HepG2 (cell line): Measurements from ENCODE around the gene SQSTM1. TPM values are rescaled to one million over a fixed set of nuclear protein-coding genes. Genes with fewer than 3 reads are reported as not detected.

Experiments
- ATAC-seq: fragments of 200-7000 bp; cut with Tn5 transposase; 3 replicates; pipeline ENCODE4 v1.9.1; 2020; ENCODE audit warnings: mild to moderate bottlenecking, moderate library complexity
- BruUV-seq: library from RNA; stranded (reverse); fragments of 400-500 nt; replicated peaks from 2 replicates; lab custom pipeline; 2021; lab: Mats Ljungman, UMichigan
- CTCF ChIA-PET: fragments of 300-600 bp; formaldehyde crosslinking; extraction: SDS; loops from one replicate; lab custom pipeline; 2021; ENCODE audit warnings: low total read pairs, inconsistent platforms, low intra/inter-chr PET ratio; lab: Yijun Ruan, JAX
- POLR2A ChIA-PET: fragments of 350-600 bp; sonication (Branson Sonifier 250); formaldehyde crosslinking; loops from one replicate; lab custom pipeline; 2020; ENCODE audit warnings: antibody characterized with exemption, inconsistent platforms; lab: Yijun Ruan, JAX
- DNase-seq: peaks from one replicate; pipeline ENCODE4 v3.0.0-alpha.2; 2015; ENCODE audit warnings: low spot score
- FAIRE-seq: peaks from 3 replicates; lab custom pipeline; 2011; peaks lifted over from hg19 to GRCh38; lab: Jason Lieb, UNC
- H2AFZ ChIP-seq: one replicate; pipeline ENCODE4 v1.6.1; 2011; ENCODE audit warnings: low read length, inconsistent platforms
- H3K27ac ChIP-seq: fragments of 300-600 bp; 3 replicates; pipeline ENCODE4 v1.8.0; 2011; ENCODE audit warnings: mixed run types, mild to moderate bottlenecking, mixed read lengths, low read length, inconsistent platforms; ENCODE audit not compliant: insufficient read depth; ENCODE audit errors: extremely low read length
- H3K27me3 ChIP-seq, 2 experiments: fragments of 200-600 bp in 1 of 2; 2 replicates in 1 of 2; 3 replicates in 1 of 2; pipeline versions ENCODE4 v1.6.0 to v1.8.0; 2011; ENCODE audit warnings: low read length in 2 of 2, mild to moderate bottlenecking in 2 of 2, moderate library complexity in 2 of 2, inconsistent platforms in 1 of 2; ENCODE audit not compliant: insufficient read depth in 2 of 2, control insufficient read depth in 1 of 2
- H3K36me3 ChIP-seq, 2 experiments: fragments of 200-600 bp in 1 of 2; replicated peaks in 1 of 2; 2 replicates in 1 of 2; 3 replicates in 1 of 2; pipeline versions ENCODE4 v1.5.1 to v1.8.0; 2011; ENCODE audit warnings: low read length in 2 of 2, inconsistent platforms in 1 of 2; ENCODE audit not compliant: insufficient read depth in 2 of 2, control insufficient read depth in 1 of 2
- H3K4me1 ChIP-seq: 2 replicates; pipeline ENCODE4 v1.5.1; 2012; ENCODE audit warnings: low read length, inconsistent platforms; ENCODE audit not compliant: insufficient read depth
- H3K4me2 ChIP-seq: 2 replicates; pipeline ENCODE4 v1.6.0; 2011; ENCODE audit warnings: low read depth, low read length, inconsistent platforms
- H3K4me3 ChIP-seq, 3 experiments: fragments of 200-600 bp in 1 of 3; sonication (generic), shearing (Covaris generic) in 1 of 3; replicated peaks in 1 of 3; 2 replicates each; pipeline ENCODE4 v1.5.1; 2011 to 2016; ENCODE audit warnings: low read length in 3 of 3, inconsistent platforms in 2 of 3, low read depth in 2 of 3, mild to moderate bottlenecking in 2 of 3, control low read depth in 1 of 3, mixed read lengths in 1 of 3; ENCODE audit not compliant: insufficient read depth in 1 of 3
- H3K79me2 ChIP-seq: one replicate; pipeline ENCODE4 v1.6.1; 2011; ENCODE audit warnings: low read length, inconsistent platforms; ENCODE audit not compliant: insufficient read depth
- H3K9ac ChIP-seq: 2 replicates; pipeline ENCODE4 v1.6.0; 2011; ENCODE audit warnings: mild to moderate bottlenecking, low read depth, low read length, inconsistent platforms; ENCODE audit not compliant: insufficient read depth
- H3K9me3 ChIP-seq: 2 replicates; pipeline ENCODE4 v1.5.1; 2012; ENCODE audit warnings: mild to moderate bottlenecking, low read length
- H4K20me1 ChIP-seq: 2 replicates; pipeline ENCODE4 v1.6.0; 2011; ENCODE audit warnings: inconsistent platforms, mild to moderate bottlenecking, low read length, moderate library complexity; ENCODE audit not compliant: insufficient read depth
- CCAR2 ChIP-seq: fragments of 200-400 bp; formaldehyde crosslinking; optimal IDR thresholded peaks from 2 replicates; pipeline ENCODE3; 2018; ENCODE audit warnings: low read depth, mild to moderate bottlenecking, low read length, moderate library complexity
- CENPX ChIP-seq: sonication (generic); formaldehyde crosslinking; IDR thresholded peaks from 2 replicates; pipeline ENCODE4 v1.9.0; 2021; ENCODE audit warnings: mild to moderate bottlenecking, missing genetic modification reagents, moderate library complexity
- MATR3 ChIP-seq: sonication (generic); formaldehyde crosslinking; IDR thresholded peaks from 2 replicates; pipeline ENCODE4 v1.4.0; 2020; ENCODE audit warnings: missing genetic modification reagents
- RBM39 ChIP-seq: fragments of 200-400 bp; formaldehyde crosslinking; IDR thresholded peaks from one replicate; pipeline ENCODE4 v1.6.1; 2018; ENCODE audit warnings: antibody characterized with exemption, mild to moderate bottlenecking, low read depth, low read length; ENCODE audit not compliant: poor library complexity, severe bottlenecking
- SMAD3 ChIP-seq: sonication (generic); formaldehyde crosslinking; IDR thresholded peaks from 2 replicates; pipeline ENCODE4 v1.4.0; 2020; ENCODE audit warnings: missing genetic modification reagents
- SMC3 ChIP-seq: IDR thresholded peaks from 2 replicates; pipeline ENCODE4 v1.6.1; 2011; ENCODE audit warnings: low read length, improper control_type of control experiment
- TERF1 ChIP-seq: sonication (generic); formaldehyde crosslinking; IDR thresholded peaks from 2 replicates; pipeline ENCODE4 v1.8.0; 2022; ENCODE audit warnings: mild to moderate bottlenecking, missing genetic modification reagents, moderate library complexity
- WIZ ChIP-seq: sonication (generic); formaldehyde crosslinking; IDR thresholded peaks from 2 replicates; pipeline ENCODE4 v1.5.1; 2020; ENCODE audit warnings: mild to moderate bottlenecking, missing genetic modification reagents
- ZC3H13 ChIP-seq: sonication (generic); formaldehyde crosslinking; IDR thresholded peaks from 2 replicates; pipeline ENCODE4 v1.8.1; 2023; ENCODE audit warnings: mild to moderate bottlenecking, missing genetic modification reagents, moderate library complexity
- ZNF253 ChIP-seq: sonication (generic); formaldehyde crosslinking; IDR thresholded peaks from 2 replicates; pipeline ENCODE4 v1.8.0; 2022; ENCODE audit warnings: mild to moderate bottlenecking, missing genetic modification reagents, borderline replicate concordance
- ZNF441 ChIP-seq: sonication (generic); formaldehyde crosslinking; IDR thresholded peaks from 2 replicates; pipeline ENCODE4 v1.7.0; 2021; ENCODE audit warnings: missing genetic modification reagents, borderline replicate concordance
- ZNF552 ChIP-seq: sonication (generic); formaldehyde crosslinking; IDR thresholded peaks from 2 replicates; pipeline ENCODE4 v1.9.0; 2022; ENCODE audit warnings: missing genetic modification reagents, mild to moderate bottlenecking, borderline replicate concordance
- ZNF615 ChIP-seq: sonication (generic); formaldehyde crosslinking; IDR thresholded peaks from 2 replicates; pipeline ENCODE4 v1.5.0; 2020; ENCODE audit warnings: mild to moderate bottlenecking, missing genetic modification reagents, borderline replicate concordance
- ZNF776 ChIP-seq: sonication (generic); formaldehyde crosslinking; IDR thresholded peaks from 2 replicates; pipeline ENCODE4 v1.4.0; 2020; ENCODE audit warnings: mild to moderate bottlenecking, missing genetic modification reagents
- WGBS: methylation state at CpG from one replicate; pipeline ENCODE4 v1.1.6; 2017; ENCODE audit warnings: low lambda C conversion rate; 5-methylcytosine and 5-hydroxymethylcytosine counted together
- in situ Hi-C: cut with HindIII; loops from 2 replicates; pipeline ENCODE4 v1.10.0; 2017; ENCODE audit warnings: low pct_unique_long_range_greater_than_20kb; ENCODE audit not compliant: extremely low pct_ligation_motif_present
- intact Hi-C: fragments of 100-400 bp; cut with micrococcal nuclease; formaldehyde crosslinking; loops from one replicate; pipeline ENCODE4 v1.10.0; 2022; ENCODE audit not compliant: unreplicated experiment
- polyA plus RNA-seq, 8 experiments: library from polyadenylated mRNA; depleted of rRNA in 3 of 8; stranded (reverse) in 7 of 8; unstranded in 1 of 8; fragments of >200 nt; fragmentation: Illumina TruSeq in 4 of 8; extraction: Trizol in 4 of 8; gene quantifications; 2 replicates each; pipeline versions ENCODE4 v1.2.1 to v1.2.3, GENCODE V29; 2011 to 2016; ENCODE audit warnings: low read depth in 4 of 8, missing spikeins in 1 of 8, mixed read lengths in 1 of 8; ENCODE audit not compliant: insufficient read depth in 1 of 8
- total RNA-seq, 5 experiments: library from RNA; depleted of rRNA; stranded (reverse); fragments of >200 nt; fragmentation: Illumina TruSeq; extraction: Trizol; gene quantifications; 2 replicates each; pipeline ENCODE4 v1.2.3, GENCODE V29; 2016; ENCODE audit warnings: low read depth in 1 of 5
- TF ChIP-seq, protein P1 (sequence below): sonication (generic); formaldehyde crosslinking; conservative IDR thresholded peaks from 2 replicates; pipeline ENCODE4 v1.4.0; 2020; ENCODE audit warnings: missing genetic modification reagents
- TF ChIP-seq, protein P2 (sequence below): sonication (generic); formaldehyde crosslinking; IDR thresholded peaks from 2 replicates; pipeline ENCODE4 v1.4.0; 2020; ENCODE audit warnings: missing genetic modification reagents
- TF ChIP-seq, protein P3 (sequence below): sonication (generic); formaldehyde crosslinking; IDR thresholded peaks from 2 replicates; pipeline ENCODE4 v1.4.0; 2020; ENCODE audit warnings: mild to moderate bottlenecking, missing genetic modification reagents
- TF ChIP-seq, protein P4 (sequence below): IDR thresholded peaks from 2 replicates; pipeline ENCODE4 v1.6.1; 2016; ENCODE audit warnings: missing compliant biosample characterization, missing genetic modification reagents, borderline replicate concordance

Gene SQSTM1
- total and polyA plus RNA-seq, 2 of the 13 experiments (the other 11 are each of a cell fraction or from before 2014, with no cell fraction given) = 90.9 to 160 TPM

DNA sequence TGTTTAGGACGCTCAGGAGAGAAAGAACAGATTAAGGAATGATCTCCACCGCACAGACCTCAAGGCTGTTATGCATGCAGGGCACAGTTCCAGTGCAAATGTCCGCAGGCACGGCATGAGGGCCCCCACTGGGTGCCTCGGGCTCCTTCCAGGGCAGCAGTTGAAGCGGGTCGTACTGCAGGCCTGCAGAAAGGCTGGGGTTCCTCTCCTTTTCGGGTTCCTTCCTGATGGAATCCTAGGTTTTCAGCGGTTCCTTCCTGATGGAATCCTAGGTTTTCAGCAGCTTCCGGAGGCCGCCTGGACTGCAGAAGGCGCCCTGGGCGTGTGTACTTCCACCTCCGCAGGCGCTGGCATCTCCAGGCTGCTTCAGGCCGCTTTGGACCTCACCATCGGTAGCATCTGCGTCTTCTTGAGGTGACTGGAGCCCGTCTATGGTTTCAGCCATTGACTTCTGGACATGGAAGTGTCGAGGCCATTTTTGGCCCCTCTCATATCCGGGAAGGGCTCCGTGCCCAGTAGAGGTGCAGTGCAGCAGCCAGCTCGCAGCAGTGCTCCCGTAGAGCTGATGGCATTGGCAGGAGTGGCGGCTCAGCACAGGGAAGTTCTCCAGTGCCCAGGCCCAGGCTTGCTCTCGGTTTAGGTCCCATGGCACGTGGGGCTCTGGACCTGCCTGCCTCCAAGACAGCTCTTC, 8.4 kb upstream of the SQSTM1 start:
- POLR2A ChIA-PET = interaction anchor here (1.0 to 1.8 kb wide), 3 partner anchors 10 to 189 kb away, joined by 3 to 7 read pairs (median 6); partner anchors contain the start of gene HNRNPH1
- FAIRE-seq (no peak), DNase-seq (no peak), ATAC-seq (no peak)
- BruUV-seq = no TSS peak
- Histone ChIP-seq H3K9ac (no peak overlapping the region), H3K9me3 (no peaks in the 10 kb centered on the region), H2AFZ (no peak overlapping the region), H3K36me3 (peaks cover 11 to 19% of the 10 kb centered on the region in 2 experiments; a peak in 4 of 5 replicates), H3K27ac (no peak overlapping the region), H3K4me1 (peaks cover 6% of the 10 kb centered on the region; the same call in 1 of the 2 replicates), H3K79me2 (no peaks in the 10 kb centered on the region), H3K27me3 (no peaks in the 10 kb centered on the region), H4K20me1 (no peaks in the 10 kb centered on the region), H3K4me3 (no peak overlapping the region), H3K4me2 (no peak overlapping the region)
- CTCF ChIA-PET = no interaction called here
- in situ Hi-C loops (no loop called here), intact Hi-C loops (no loop called here)
- TF ChIP-seq, protein P1, sequence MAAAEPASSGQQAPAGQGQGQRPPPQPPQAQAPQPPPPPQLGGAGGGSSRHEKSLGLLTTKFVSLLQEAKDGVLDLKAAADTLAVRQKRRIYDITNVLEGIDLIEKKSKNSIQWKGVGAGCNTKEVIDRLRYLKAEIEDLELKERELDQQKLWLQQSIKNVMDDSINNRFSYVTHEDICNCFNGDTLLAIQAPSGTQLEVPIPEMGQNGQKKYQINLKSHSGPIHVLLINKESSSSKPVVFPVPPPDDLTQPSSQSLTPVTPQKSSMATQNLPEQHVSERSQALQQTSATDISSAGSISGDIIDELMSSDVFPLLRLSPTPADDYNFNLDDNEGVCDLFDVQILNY (CRISPR knock-in tag) = no peak
- TF ChIP-seq CCAR2 = no peak
- no peak for TF ChIP-seq ZNF615 (CRISPR knock-in tag)
- no peak for TF ChIP-seq ZNF441
- TF ChIP-seq, protein P2, sequence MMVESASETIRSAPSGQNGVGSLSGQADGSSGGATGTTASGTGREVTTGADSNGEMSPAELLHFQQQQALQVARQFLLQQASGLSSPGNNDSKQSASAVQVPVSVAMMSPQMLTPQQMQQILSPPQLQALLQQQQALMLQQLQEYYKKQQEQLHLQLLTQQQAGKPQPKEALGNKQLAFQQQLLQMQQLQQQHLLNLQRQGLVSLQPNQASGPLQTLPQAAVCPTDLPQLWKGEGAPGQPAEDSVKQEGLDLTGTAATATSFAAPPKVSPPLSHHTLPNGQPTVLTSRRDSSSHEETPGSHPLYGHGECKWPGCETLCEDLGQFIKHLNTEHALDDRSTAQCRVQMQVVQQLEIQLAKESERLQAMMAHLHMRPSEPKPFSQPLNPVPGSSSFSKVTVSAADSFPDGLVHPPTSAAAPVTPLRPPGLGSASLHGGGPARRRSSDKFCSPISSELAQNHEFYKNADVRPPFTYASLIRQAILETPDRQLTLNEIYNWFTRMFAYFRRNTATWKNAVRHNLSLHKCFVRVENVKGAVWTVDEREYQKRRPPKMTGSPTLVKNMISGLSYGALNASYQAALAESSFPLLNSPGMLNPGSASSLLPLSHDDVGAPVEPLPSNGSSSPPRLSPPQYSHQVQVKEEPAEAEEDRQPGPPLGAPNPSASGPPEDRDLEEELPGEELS (CRISPR knock-in tag) = no peak
- TF ChIP-seq ZNF253 (CRISPR knock-in tag) = no peak
- TF ChIP-seq SMC3 = no peak
- TF ChIP-seq, protein P3, sequence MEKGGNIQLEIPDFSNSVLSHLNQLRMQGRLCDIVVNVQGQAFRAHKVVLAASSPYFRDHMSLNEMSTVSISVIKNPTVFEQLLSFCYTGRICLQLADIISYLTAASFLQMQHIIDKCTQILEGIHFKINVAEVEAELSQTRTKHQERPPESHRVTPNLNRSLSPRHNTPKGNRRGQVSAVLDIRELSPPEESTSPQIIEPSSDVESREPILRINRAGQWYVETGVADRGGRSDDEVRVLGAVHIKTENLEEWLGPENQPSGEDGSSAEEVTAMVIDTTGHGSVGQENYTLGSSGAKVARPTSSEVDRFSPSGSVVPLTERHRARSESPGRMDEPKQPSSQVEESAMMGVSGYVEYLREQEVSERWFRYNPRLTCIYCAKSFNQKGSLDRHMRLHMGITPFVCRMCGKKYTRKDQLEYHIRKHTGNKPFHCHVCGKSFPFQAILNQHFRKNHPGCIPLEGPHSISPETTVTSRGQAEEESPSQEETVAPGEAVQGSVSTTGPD (CRISPR knock-in tag) = no peak
- TF ChIP-seq ZC3H13 (CRISPR knock-in tag) = no peak
- no peak for TF ChIP-seq WIZ (CRISPR knock-in tag)
- TF ChIP-seq ZNF776 (CRISPR knock-in tag) = no peak
- no peak for TF ChIP-seq SMAD3 (CRISPR knock-in tag)
- no peak for TF ChIP-seq RBM39
- no peak for TF ChIP-seq TERF1
- TF ChIP-seq, protein P4, sequence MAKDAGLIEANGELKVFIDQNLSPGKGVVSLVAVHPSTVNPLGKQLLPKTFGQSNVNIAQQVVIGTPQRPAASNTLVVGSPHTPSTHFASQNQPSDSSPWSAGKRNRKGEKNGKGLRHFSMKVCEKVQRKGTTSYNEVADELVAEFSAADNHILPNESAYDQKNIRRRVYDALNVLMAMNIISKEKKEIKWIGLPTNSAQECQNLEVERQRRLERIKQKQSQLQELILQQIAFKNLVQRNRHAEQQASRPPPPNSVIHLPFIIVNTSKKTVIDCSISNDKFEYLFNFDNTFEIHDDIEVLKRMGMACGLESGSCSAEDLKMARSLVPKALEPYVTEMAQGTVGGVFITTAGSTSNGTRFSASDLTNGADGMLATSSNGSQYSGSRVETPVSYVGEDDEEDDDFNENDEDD (CRISPR knock-in tag) = no peak
- no peak for TF ChIP-seq ZNF552 (CRISPR knock-in tag)
- no peak for TF ChIP-seq CENPX (CRISPR knock-in tag)
- TF ChIP-seq MATR3 (CRISPR knock-in tag) = no peak
- WGBS = 97% methylated on average over 17 of the region's 27 CpGs
